DOHH2 (cell line): ENCODE results near the gene ARFGEF3.

Source experiments
- H3F3A ChIP-seq: fragments of 200-600 bp; sonication (generic), shearing (Covaris generic); 2 replicates; pipeline ENCODE4 v1.6.0; 2016; ENCODE audit warnings: antibody characterized with exemption, mild to moderate bottlenecking; ENCODE audit not compliant: control insufficient read depth, insufficient read depth
- H3K27ac ChIP-seq: fragments of 200-600 bp; sonication (generic); 2 replicates; pipeline ENCODE4 v1.5.1; 2014; ENCODE audit warnings: low read depth, mild to moderate bottlenecking, low read length, moderate library complexity
- H3K27me3 ChIP-seq: fragments of 200-600 bp; sonication (generic); 2 replicates; pipeline ENCODE4 v1.6.1; 2014; ENCODE audit warnings: mild to moderate bottlenecking, low read length, mixed read lengths; ENCODE audit not compliant: control insufficient read depth
- H3K36me3 ChIP-seq: fragments of 200-600 bp; sonication (generic); 2 replicates; pipeline ENCODE4 v1.6.1; 2014; ENCODE audit warnings: mild to moderate bottlenecking, low read length, moderate library complexity, mixed read lengths; ENCODE audit not compliant: control insufficient read depth
- H3K4me1 ChIP-seq: fragments of 200-600 bp; sonication (generic); 2 replicates; pipeline ENCODE4 v1.6.1; 2014; ENCODE audit warnings: mild to moderate bottlenecking, low read length, mixed read lengths; ENCODE audit not compliant: control insufficient read depth
- H3K4me2 ChIP-seq: fragments of 200-600 bp; sonication (generic); 2 replicates; pipeline ENCODE4 v1.6.0; 2014; ENCODE audit warnings: mild to moderate bottlenecking, low read length, moderate library complexity
- H3K4me3 ChIP-seq: fragments of 200-600 bp; sonication (generic); 2 replicates; pipeline ENCODE4 v1.5.1; 2014; ENCODE audit warnings: mild to moderate bottlenecking, low read length, mixed read lengths
- H3K79me2 ChIP-seq: fragments of 200-600 bp; sonication (generic); 2 replicates; pipeline ENCODE4 v1.6.1; 2014; ENCODE audit warnings: mild to moderate bottlenecking, low read length, mixed read lengths; ENCODE audit not compliant: control insufficient read depth
- H3K9me2 ChIP-seq: fragments of 200-600 bp; sonication (generic); replicated peaks from 2 replicates; pipeline ENCODE4 v1.6.1; 2014; ENCODE audit warnings: mild to moderate bottlenecking, low read length, mixed read lengths; ENCODE audit not compliant: control insufficient read depth
- H3K9me3 ChIP-seq: fragments of 200-600 bp; sonication (generic); 2 replicates; pipeline ENCODE4 v1.6.1; 2014; ENCODE audit warnings: antibody characterized with exemption, low read length, mixed read lengths; ENCODE audit not compliant: control insufficient read depth, insufficient read depth
- H4K20me1 ChIP-seq: fragments of 200-600 bp; sonication (generic); 2 replicates; pipeline ENCODE4 v1.6.0; 2014; ENCODE audit warnings: low read depth, mild to moderate bottlenecking, antibody characterized with exemption, low read length, moderate library complexity; ENCODE audit not compliant: control insufficient read depth, insufficient read depth
- EZH2phosphoT487 ChIP-seq: fragments of 200-600 bp; sonication (generic); IDR thresholded peaks from 2 replicates; pipeline ENCODE4 v1.6.1; 2017; ENCODE audit warnings: borderline replicate concordance, mild to moderate bottlenecking, antibody characterized with exemption, low read length, moderate library complexity, mixed read lengths
- TF ChIP-seq, protein P1 (sequence below): fragments of 200-600 bp; sonication (generic); IDR thresholded peaks from one replicate; pipeline ENCODE4 v1.5.1; 2014; ENCODE audit warnings: antibody characterized with exemption, mild to moderate bottlenecking, low read depth, low read length; ENCODE audit not compliant: poor library complexity, severe bottlenecking

ARFGEF3 gene

DNA sequence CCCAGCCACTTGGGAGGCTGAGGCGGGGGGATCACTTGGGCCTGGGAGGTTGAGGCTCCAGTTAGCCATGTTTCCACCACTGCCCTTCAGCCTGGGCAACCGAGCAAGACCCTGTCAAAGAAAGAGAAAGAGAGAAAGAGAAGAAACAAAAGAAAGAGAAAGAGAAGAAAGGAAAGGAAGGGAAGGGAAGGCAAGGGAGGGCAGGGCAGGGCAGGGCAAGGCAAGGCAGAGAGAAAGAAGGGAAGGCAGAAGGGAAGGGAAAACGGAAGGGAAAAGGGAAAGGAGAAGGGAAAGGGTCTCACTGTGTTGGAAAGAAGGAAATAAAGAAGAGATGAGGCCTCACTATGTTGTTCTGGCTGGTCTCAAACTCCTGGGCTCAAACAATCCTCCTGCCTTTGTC is 104.4 kb downstream of the ARFGEF3 start:
- Histone ChIP-seq H3F3A (no peaks in the 10 kb centered on the region), H3K9me3 (no peaks in the 10 kb centered on the region), H3K9me2 (no peaks in the 10 kb centered on the region), H3K4me1 (no peaks in the 10 kb centered on the region), H3K4me2 (no peak overlapping the region), H3K4me3 (no peak overlapping the region), H3K79me2 (no peaks in the 10 kb centered on the region), H3K27ac (no peak overlapping the region), H3K27me3 (no peaks in the 10 kb centered on the region), H4K20me1 (no peaks in the 10 kb centered on the region), H3K36me3 (no peaks in the 10 kb centered on the region)
- no peak for TF ChIP-seq EZH2phosphoT487
- TF ChIP-seq, protein P1, sequence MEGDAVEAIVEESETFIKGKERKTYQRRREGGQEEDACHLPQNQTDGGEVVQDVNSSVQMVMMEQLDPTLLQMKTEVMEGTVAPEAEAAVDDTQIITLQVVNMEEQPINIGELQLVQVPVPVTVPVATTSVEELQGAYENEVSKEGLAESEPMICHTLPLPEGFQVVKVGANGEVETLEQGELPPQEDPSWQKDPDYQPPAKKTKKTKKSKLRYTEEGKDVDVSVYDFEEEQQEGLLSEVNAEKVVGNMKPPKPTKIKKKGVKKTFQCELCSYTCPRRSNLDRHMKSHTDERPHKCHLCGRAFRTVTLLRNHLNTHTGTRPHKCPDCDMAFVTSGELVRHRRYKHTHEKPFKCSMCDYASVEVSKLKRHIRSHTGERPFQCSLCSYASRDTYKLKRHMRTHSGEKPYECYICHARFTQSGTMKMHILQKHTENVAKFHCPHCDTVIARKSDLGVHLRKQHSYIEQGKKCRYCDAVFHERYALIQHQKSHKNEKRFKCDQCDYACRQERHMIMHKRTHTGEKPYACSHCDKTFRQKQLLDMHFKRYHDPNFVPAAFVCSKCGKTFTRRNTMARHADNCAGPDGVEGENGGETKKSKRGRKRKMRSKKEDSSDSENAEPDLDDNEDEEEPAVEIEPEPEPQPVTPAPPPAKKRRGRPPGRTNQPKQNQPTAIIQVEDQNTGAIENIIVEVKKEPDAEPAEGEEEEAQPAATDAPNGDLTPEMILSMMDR = no peak

DNA sequence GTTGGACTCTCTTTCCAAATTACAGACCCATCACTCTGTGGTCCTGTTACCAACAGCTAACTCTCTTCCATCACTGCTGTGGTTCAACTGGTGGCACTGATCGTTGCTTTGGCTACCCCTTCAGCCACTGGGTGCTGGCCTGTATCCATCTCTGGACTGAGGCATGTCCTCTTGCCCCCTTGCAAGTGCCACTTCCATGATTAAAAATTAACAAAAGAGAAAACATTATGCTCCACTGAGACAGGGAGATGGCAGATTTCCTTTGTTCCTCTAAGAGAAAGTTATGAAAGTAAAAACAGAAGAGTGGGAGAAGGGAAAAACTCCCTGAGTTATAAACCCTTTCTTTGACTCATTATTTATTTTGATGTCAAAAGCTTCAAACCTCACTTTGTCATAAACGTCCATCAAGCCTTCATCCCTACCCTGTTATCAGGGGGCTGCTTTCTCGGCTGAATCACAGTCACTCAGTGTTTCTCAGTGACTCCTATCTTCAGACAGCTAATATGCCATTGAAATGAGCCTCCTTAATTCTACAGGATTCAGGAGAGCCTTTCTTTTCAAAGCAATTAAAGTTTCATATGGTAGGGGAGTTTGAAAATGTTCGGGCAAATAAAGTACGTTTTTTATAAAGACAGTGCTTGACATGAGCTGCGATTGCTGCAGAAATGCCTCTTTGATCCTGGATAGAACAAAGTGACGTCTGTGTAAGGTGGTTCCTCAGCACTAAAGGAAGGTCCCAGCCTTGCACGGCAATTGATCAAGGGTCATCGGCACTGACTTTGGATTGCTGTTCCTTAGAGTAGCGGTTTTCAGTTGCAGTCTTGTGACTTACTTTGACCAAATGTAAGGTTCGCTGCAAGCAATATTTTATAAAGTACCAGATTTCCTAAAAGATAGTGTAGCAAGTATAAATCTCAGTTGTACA is 106.5 kb downstream of the ARFGEF3 start:
- H3K27ac ChIP-seq = no peak overlapping the region
- no peaks in the 10 kb centered on the region for H3K9me2 ChIP-seq
- H3K79me2 ChIP-seq = no peaks in the 10 kb centered on the region
- no peaks in the 10 kb centered on the region for H3K27me3 ChIP-seq
- no peak for TF ChIP-seq EZH2phosphoT487
- TF ChIP-seq, protein P1 = no peak
- H3F3A ChIP-seq = no peaks in the 10 kb centered on the region
- H3K4me2 ChIP-seq = no peak overlapping the region
- H3K9me3 ChIP-seq = no peaks in the 10 kb centered on the region
- H3K4me1 ChIP-seq = no peaks in the 10 kb centered on the region
- no peaks in the 10 kb centered on the region for H3K36me3 ChIP-seq
- H3K4me3 ChIP-seq = no peak overlapping the region
- H4K20me1 ChIP-seq = no peaks in the 10 kb centered on the region

DNA sequence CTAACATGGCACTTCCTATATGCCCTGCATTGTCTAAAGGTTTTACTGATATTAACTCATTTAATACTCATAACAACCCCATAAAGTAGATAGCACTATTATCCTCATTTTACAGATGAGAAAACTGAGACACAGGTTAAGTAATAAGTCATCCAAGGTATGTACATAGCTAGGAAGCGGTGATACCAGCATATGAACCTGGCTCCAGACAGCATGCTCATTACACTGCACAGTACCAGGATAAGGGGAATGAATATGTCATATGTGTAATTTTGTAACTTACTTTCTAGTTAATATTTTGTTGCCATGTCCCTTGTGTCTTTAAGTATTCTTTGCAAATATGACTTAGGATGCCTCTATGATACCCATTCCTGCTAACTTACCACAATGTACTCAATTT is 109.7 kb downstream of the ARFGEF3 start:
- Histone ChIP-seq H3K4me1 (no peaks in the 10 kb centered on the region), H3K4me3 (no peak overlapping the region), H3K9me2 (no peaks in the 10 kb centered on the region), H4K20me1 (no peaks in the 10 kb centered on the region), H3K79me2 (no peaks in the 10 kb centered on the region), H3K9me3 (no peaks in the 10 kb centered on the region), H3K4me2 (no peak overlapping the region), H3K27ac (no peak overlapping the region), H3F3A (no peaks in the 10 kb centered on the region), H3K36me3 (no peaks in the 10 kb centered on the region), H3K27me3 (no peaks in the 10 kb centered on the region)
- no peak for TF ChIP-seq EZH2phosphoT487
- TF ChIP-seq, protein P1 = no peak
